ENCODE data around the gene LRRC4B.
A peak's percentile ranks its signal among the peaks of the same experiment; 100 is the strongest.

Gene LRRC4B

GRCh38 chr19:50549927-50550593 lies 18.2 kb downstream of the LRRC4B start:
- Mint-ChIP-seq H3K27me3 (ENCODE audit: low read depth, poor library complexity) (peaks cover 69% of the 10 kb centered on the region), H3K4me1 (peaks cover 33% of the 10 kb centered on the region), H3K9me3 (no peaks in the 10 kb centered on the region), H3K27ac (no peak overlapping the region), H3K36me3 (ENCODE audit: low read depth) (no peaks in the 10 kb centered on the region), H3K4me3 (peak overlapping the region; percentile 73)
- no peak for DNase-seq
- TF ChIP-seq, protein P1, sequence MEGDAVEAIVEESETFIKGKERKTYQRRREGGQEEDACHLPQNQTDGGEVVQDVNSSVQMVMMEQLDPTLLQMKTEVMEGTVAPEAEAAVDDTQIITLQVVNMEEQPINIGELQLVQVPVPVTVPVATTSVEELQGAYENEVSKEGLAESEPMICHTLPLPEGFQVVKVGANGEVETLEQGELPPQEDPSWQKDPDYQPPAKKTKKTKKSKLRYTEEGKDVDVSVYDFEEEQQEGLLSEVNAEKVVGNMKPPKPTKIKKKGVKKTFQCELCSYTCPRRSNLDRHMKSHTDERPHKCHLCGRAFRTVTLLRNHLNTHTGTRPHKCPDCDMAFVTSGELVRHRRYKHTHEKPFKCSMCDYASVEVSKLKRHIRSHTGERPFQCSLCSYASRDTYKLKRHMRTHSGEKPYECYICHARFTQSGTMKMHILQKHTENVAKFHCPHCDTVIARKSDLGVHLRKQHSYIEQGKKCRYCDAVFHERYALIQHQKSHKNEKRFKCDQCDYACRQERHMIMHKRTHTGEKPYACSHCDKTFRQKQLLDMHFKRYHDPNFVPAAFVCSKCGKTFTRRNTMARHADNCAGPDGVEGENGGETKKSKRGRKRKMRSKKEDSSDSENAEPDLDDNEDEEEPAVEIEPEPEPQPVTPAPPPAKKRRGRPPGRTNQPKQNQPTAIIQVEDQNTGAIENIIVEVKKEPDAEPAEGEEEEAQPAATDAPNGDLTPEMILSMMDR (IDR thresholded peaks at IDR 0.05), result no peak

- no peak overlapping the region for H3K27ac Mint-ChIP-seq
- H3K36me3 Mint-ChIP-seq (ENCODE audit: low read depth), result no peaks in the 10 kb centered on the region
- no peaks in the 10 kb centered on the region for H3K9me3 Mint-ChIP-seq
- H3K4me3 Mint-ChIP-seq, result no peak overlapping the region
- H3K4me1 Mint-ChIP-seq, result peaks cover 32% of the 10 kb centered on the region
- H3K27me3 Mint-ChIP-seq (ENCODE audit: low read depth, poor library complexity), result peaks cover 62% of the 10 kb centered on the region
- TF ChIP-seq, protein P1 (IDR thresholded peaks at IDR 0.05), result no peak
- no peak for DNase-seq
Observed at GRCh38 chr19:50549059-50549926, 18.9 kb downstream of the LRRC4B start.

DNA sequence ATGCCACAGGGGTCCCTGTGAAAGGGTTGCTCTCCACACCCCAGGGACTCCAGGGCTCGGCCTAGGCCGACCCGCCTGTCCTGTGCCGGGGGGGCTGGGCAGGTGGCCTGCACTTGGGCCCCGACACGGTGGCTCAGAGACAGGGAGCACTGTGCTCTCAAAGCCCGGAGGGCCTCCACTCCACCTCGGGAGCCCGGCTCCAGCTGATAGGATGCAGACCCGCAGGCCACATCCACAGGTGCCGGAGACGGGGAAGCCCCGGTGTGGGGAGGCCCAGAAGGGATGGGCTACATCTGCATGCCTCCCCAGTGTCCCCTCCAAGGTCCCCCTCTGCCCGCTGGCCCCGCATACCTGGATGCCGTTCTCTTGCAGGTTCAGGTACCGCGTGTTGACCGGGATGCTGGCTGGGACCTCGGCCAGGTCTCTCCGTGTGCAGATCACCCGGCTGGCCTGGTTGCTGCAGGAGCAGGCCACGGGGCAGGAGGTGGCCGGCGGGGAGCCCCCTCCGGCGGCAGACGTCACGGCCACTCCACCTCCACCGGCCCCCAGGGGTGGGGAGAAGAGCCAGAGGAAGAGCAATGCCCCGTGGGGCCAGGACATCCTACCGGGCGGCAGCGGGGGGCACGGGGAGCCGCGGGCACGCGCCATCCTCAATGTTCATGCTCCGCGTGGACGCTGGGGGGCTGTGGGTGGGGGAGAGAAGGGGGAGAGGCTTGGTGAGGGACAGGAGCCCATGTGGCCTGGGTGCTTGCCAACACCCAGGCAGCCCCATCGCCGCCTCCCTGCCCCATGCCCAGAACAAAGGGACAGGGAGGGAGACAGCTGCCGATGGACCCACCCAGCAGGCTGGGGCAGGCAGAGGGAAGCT lies 19.8 kb downstream of the LRRC4B start:
- H3K27ac Mint-ChIP-seq, result no peak overlapping the region

DNA sequence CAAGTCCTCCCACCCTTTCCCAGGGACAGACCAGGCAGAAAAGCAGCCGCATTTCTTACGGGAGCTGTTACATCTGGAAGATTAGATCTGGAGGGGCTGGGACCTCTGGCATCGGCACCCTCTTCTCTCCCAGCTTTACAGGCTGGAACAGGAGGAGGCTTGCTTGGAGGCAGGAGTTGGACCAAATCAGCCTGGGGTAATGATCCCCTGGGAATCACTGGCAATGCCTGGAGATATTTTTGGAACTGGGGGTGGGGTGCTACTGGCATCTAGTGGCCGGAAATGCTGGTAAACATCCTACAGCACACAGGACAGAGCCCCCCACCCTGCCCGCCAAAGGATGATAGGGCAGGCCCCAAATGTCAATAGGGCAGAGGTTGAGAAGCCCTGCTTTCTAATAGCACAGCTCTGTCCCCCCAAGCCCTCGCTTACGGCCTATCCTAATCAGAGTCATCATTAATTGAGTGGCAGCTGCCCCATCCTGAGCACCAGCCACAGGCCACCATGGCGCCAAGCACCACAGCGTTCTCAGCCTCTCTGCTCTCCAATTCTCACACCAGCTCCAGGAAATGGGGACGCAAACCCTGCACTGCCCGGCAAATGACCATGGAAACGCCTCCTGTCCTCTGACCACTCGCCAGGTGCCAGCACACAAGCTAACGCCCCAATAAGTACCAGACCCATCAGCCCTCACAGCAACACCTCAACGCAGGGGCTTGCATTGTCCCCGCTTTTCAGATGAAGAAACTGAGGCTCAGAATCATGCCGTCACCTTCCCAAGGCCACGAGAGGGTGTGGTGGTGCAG lies 20.6 kb downstream of the LRRC4B start:
- no peak for DNase-seq
- peaks cover 30% of the 10 kb centered on the region for H3K4me1 Mint-ChIP-seq
- H3K27ac Mint-ChIP-seq, result no peak overlapping the region
- H3K27me3 Mint-ChIP-seq (ENCODE audit: low read depth, poor library complexity), result peaks cover 44% of the 10 kb centered on the region
- no peaks in the 10 kb centered on the region for H3K36me3 Mint-ChIP-seq (ENCODE audit: low read depth)
- no peak overlapping the region for H3K4me3 Mint-ChIP-seq
- TF ChIP-seq, protein P1 (IDR thresholded peaks at IDR 0.05), result no peak
- H3K9me3 Mint-ChIP-seq, result no peaks in the 10 kb centered on the region

More for the DNA sequence above, 19.8 kb downstream of the LRRC4B start:
- Mint-ChIP-seq H3K36me3 (ENCODE audit: low read depth) (no peaks in the 10 kb centered on the region), H3K4me3 (no peak overlapping the region), H3K27me3 (ENCODE audit: low read depth, poor library complexity) (peaks cover 53% of the 10 kb centered on the region), H3K4me1 (peaks cover 32% of the 10 kb centered on the region), H3K9me3 (no peaks in the 10 kb centered on the region)
- no peak for DNase-seq
- TF ChIP-seq, protein P1 (IDR thresholded peaks at IDR 0.05), result no peak

- no peak overlapping the region for H3K27ac Mint-ChIP-seq
- TF ChIP-seq, protein P1 (IDR thresholded peaks at IDR 0.05), result no peak
- DNase-seq, result no peak
- peaks cover 35% of the 10 kb centered on the region for H3K27me3 Mint-ChIP-seq (ENCODE audit: low read depth, poor library complexity)
- no peaks in the 10 kb centered on the region for H3K36me3 Mint-ChIP-seq (ENCODE audit: low read depth)
- H3K9me3 Mint-ChIP-seq, result no peaks in the 10 kb centered on the region
- H3K4me3 Mint-ChIP-seq, result no peak overlapping the region
- H3K4me1 Mint-ChIP-seq, result peaks cover 27% of the 10 kb centered on the region
Observed at GRCh38 chr19:50546527-50547221, 21.6 kb downstream of the LRRC4B start.

Measured in nephron progenitor cell (in vitro differentiated cells).